Thoracic aorta (tissue), 2 donors: ENCODE results near the gene DLG4. TPM values are rescaled to one million over a fixed set of nuclear protein-coding genes. Genes with fewer than 3 reads are reported as not detected.
"Not testable (repeated sequence)": the region's sequence is repeated elsewhere in the genome, so short reads cannot be mapped to it uniquely, and the experiment has no call there.

Source experiments
- ATAC-seq: fragments of 150-250 bp; one replicate; pipeline ENCODE4 v1.8.0; 2017; ENCODE audit warnings: low read depth; ENCODE audit not compliant: insufficient number of reproducible peaks, low FRiP score
- DNase-seq: peaks from one replicate; pipeline ENCODE4 v3.0.0-alpha.2; 2020; ENCODE audit warnings: low spot score
- H3K27ac ChIP-seq, 2 donors: fragments of 200-600 bp; sonication (generic); 1 replicate in 1 of 2; 2 replicates in 1 of 2; pipeline ENCODE4 v1.5.1; 2016; ENCODE audit warnings: mild to moderate bottlenecking in 2 of 2, moderate library complexity in 2 of 2
- H3K27me3 ChIP-seq: fragments of 200-600 bp; sonication (generic); replicated peaks from 2 replicates; pipeline ENCODE4 v1.6.0; 2016; ENCODE audit warnings: mild to moderate bottlenecking; ENCODE audit not compliant: insufficient read depth
- H3K36me3 ChIP-seq: fragments of 200-600 bp; sonication (generic); one replicate; pipeline ENCODE4 v1.5.1; 2016
- H3K4me1 ChIP-seq, 2 donors: fragments of 200-600 bp; sonication (generic); 1 replicate in 1 of 2; 2 replicates in 1 of 2; pipeline versions ENCODE4 v1.5.1 to v1.6.0; 2016; ENCODE audit warnings: low read depth in 2 of 2, mild to moderate bottlenecking in 1 of 2; ENCODE audit not compliant: control insufficient read depth in 1 of 2
- H3K4me3 ChIP-seq: fragments of 200-600 bp; sonication (generic); 2 replicates; pipeline ENCODE4 v1.5.1; 2016; ENCODE audit warnings: mild to moderate bottlenecking
- H3K9me3 ChIP-seq: fragments of 200-600 bp; sonication (generic); 2 replicates; pipeline ENCODE4 v1.5.1; 2016
- total RNA-seq, 2 donors: library from RNA; depleted of rRNA; stranded (reverse); fragments of >200 nt; gene quantifications; one replicate each; pipeline versions ENCODE4 v1.1.0 to v1.2.3, GENCODE V29; 2016
- TF ChIP-seq, protein P1 (sequence below): fragments of 200-600 bp; sonication (generic); IDR thresholded peaks from one replicate; pipeline ENCODE4 v1.5.1; 2019; ENCODE audit warnings: antibody characterized with exemption

The DLG4 gene
- total RNA-seq, 2 donors from 2014 or later, result 14.0 to 14.8 TPM

DNA sequence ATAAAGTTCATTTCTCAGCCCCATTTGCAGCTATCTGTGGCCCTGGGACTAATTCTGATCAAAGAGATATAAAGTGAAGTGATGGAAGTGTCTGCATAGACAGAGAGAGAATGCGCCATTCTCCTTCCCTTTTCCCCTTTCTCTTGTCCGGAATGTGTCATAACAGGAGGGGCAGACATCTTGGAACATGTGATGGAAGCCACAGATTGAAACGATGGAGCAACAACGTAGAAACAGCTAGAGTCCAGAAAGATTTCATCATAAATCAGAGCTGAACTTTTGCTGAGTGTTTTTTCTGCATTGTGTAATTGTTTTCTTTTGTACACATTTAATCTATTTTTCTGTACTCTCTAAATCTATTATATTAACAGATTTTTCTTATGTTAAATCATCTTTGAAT, 51.8 kb downstream of the DLG4 start:
- ATAC-seq, result no peak
- H3K27ac ChIP-seq, result no peak overlapping the region
- peaks cover 5% of the 10 kb centered on the region for H3K9me3 ChIP-seq
- H3K36me3 ChIP-seq, result no peaks in the 10 kb centered on the region
- no peaks in the 10 kb centered on the region for H3K4me1 ChIP-seq
- DNase-seq, result no peak
- no peak overlapping the region for H3K4me3 ChIP-seq
- H3K27me3 ChIP-seq, result no peaks in the 10 kb centered on the region
- TF ChIP-seq, protein P1, sequence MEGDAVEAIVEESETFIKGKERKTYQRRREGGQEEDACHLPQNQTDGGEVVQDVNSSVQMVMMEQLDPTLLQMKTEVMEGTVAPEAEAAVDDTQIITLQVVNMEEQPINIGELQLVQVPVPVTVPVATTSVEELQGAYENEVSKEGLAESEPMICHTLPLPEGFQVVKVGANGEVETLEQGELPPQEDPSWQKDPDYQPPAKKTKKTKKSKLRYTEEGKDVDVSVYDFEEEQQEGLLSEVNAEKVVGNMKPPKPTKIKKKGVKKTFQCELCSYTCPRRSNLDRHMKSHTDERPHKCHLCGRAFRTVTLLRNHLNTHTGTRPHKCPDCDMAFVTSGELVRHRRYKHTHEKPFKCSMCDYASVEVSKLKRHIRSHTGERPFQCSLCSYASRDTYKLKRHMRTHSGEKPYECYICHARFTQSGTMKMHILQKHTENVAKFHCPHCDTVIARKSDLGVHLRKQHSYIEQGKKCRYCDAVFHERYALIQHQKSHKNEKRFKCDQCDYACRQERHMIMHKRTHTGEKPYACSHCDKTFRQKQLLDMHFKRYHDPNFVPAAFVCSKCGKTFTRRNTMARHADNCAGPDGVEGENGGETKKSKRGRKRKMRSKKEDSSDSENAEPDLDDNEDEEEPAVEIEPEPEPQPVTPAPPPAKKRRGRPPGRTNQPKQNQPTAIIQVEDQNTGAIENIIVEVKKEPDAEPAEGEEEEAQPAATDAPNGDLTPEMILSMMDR, result no peak

DNA sequence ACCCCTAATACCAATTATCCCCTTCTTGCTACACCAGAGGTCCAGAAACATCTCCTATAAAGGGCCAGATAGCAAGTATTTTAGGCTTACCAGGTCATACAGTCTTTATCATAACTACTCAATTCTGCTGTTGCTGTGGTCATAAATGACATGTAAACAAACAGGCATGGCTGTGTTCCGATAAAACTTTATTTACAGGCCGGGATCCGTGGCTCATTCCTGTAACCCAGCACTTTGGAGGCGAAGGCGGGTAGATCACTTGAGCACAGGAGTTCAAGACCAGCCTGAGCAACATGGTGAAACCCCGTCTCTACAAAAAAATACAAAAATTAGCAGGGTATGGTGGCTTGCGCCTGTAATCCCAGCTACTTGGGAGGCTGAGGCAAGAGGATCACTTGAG, 52.8 kb downstream of the DLG4 start:
- Histone ChIP-seq H3K27me3 (no peaks in the 10 kb centered on the region), H3K4me1 (no peaks in the 10 kb centered on the region), H3K36me3 (no peaks in the 10 kb centered on the region), H3K9me3 (peaks cover 5% of the 10 kb centered on the region), H3K27ac (no peak overlapping the region), H3K4me3 (no peak overlapping the region)
- TF ChIP-seq, protein P1, result no peak
- ATAC-seq, result no peak
- no peak for DNase-seq

DNA sequence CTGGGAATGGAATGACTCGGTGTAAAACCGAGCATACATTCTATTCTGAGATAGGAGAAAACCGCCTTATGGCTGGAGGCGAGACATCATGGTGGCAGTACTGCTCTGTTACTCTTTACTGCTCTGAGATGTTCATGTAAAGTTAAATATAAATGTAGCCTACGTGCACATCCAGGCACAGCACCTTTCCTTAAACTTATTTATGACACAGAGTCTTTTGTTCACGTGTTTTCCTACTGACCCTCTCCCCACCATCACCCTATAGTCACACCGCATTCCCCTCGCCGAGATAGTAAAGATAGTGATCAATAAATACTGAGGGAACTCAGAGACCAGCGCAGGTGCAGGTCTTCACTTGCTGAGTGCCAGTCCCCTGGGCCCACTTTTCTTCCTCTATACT, 60.1 kb downstream of the DLG4 start:
- ATAC-seq, H3K4me3 ChIP-seq, H3K27ac ChIP-seq, H3K9me3 ChIP-seq, H3K36me3 ChIP-seq, H3K27me3 ChIP-seq, DNase-seq, H3K4me1 ChIP-seq: not testable (repeated sequence)

DNA sequence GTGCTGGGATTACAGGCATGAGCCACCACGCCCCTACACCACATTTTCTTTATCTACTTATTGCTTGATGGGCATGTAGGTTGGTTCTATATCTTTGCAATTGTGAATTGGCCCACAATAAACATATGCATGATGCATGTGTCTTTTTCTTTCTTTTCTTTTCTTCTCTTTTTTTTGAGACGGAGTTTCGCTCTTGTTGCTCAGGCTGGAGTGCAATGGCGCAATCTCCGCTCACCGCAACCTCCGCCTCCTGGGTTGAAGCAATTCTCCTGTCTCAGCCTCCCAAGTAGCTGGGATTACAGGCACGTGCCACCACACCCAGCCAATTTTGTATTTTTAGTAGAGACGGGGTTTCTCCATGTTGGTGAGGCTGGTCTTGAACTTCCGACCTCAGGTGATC, 61.2 kb downstream of the DLG4 start:
- DNase-seq, result not testable (repeated sequence)

DNA sequence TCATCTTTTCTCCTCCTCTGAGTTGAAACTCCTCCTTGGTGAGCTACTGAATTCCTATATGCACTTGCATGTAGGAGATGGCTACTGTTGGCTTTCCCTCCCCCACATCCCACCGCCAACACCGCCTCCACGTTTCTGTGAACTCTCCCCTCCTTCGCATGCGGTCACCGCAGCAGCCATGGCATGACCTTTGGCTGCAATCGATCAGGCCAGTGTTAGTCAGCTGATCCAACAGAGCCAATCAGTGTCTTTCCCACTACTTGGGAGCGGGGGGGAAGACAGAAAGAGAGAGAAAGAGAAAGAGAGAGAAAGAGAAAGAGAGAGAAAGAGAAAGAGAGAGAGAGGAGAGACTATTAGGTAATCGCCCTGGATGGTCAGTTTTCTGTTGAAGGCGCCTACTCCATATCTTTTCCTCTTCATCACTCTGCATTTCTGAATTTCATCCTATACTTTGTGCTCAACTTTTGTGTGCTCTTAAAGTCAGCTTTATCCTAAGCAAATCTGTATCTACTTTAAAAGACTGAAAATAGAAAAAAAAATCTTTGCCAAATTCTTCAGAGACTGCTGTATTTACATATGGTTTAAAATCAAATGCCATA, 63.2 kb downstream of the DLG4 start:
- ATAC-seq (no peak), DNase-seq (no peak)
- Histone ChIP-seq H3K27ac (no peak overlapping the region), H3K4me3 (no peak overlapping the region), H3K4me1 (no peaks in the 10 kb centered on the region), H3K36me3 (no peaks in the 10 kb centered on the region), H3K9me3 (no peaks in the 10 kb centered on the region), H3K27me3 (no peaks in the 10 kb centered on the region)
- TF ChIP-seq, protein P1, result no peak

More for the DNA sequence above, 61.2 kb downstream of the DLG4 start:
- H3K4me3 ChIP-seq, H3K27me3 ChIP-seq, H3K36me3 ChIP-seq, ATAC-seq, H3K9me3 ChIP-seq, H3K27ac ChIP-seq, H3K4me1 ChIP-seq: not testable (repeated sequence)

DNA sequence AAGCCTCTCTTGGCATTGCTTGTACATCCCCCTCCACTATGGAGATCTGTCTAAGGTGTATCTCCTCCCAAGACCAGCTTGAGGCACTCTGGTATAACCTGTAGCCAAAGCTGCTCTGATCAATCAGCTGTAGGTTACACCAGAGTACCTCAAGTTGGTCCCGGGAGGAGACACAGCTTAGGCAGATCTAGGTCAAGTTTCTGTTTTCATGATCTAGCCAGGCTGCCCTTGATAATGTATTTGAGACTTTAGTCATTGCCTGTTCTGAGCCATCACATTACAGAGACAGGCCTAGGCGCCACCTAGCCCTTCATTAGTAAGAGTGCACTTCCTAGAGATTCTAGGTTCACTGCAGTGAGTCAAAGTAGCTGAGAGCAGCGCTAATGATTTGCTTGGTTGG, 71.9 kb downstream of the DLG4 start:
- no peak for DNase-seq
- Histone ChIP-seq H3K27me3 (no peaks in the 10 kb centered on the region), H3K4me1 (no peaks in the 10 kb centered on the region), H3K4me3 (no peak overlapping the region), H3K9me3 (no peaks in the 10 kb centered on the region), H3K36me3 (no peaks in the 10 kb centered on the region), H3K27ac (no peak overlapping the region)
- TF ChIP-seq, protein P1, result no peak
- ATAC-seq, result no peak
